Cardiac muscle cell (in vitro differentiated cells and primary cell): Measurements from ENCODE around the gene ZC3H8. TPM values are rescaled to one million over a fixed set of nuclear protein-coding genes. Genes with fewer than 3 reads are reported as not detected.

Experiments used
- DNase-seq, 2 donors: peaks; one replicate each; pipeline versions ENCODE4 v3.0.0 to v3.0.0-alpha.2; 2010 to 2017; ENCODE audit warnings: low read depth in 1 of 2, low spot score in 1 of 2
- H3K27ac ChIP-seq: fragments of 200-600 bp; sonication (generic); 2 replicates; pipeline ENCODE4 v1.5.1; 2016
- H3K27me3 ChIP-seq: fragments of 200-600 bp; sonication (generic); 2 replicates; pipeline ENCODE4 v1.6.0; 2016; ENCODE audit warnings: control low read depth
- H3K36me3 ChIP-seq: fragments of 200-600 bp; sonication (generic); 2 replicates; pipeline ENCODE4 v1.5.1; 2016; ENCODE audit warnings: control low read depth
- H3K4me1 ChIP-seq: fragments of 200-600 bp; sonication (generic); 2 replicates; pipeline ENCODE4 v1.8.1; 2017; ENCODE audit warnings: low read depth, mild to moderate bottlenecking, mixed run types
- H3K4me3 ChIP-seq: fragments of 200-600 bp; sonication (generic); 2 replicates; pipeline ENCODE4 v1.5.1; 2016; ENCODE audit warnings: mild to moderate bottlenecking
- H3K9me3 ChIP-seq: fragments of 200-600 bp; sonication (generic); 2 replicates; pipeline ENCODE4 v1.5.1; 2017; ENCODE audit warnings: low read depth, mild to moderate bottlenecking, control low read depth
- polyA plus RNA-seq: library from polyadenylated mRNA; unstranded; fragments of >200 nt; fragmentation: Nextera tagmentation; extraction: Ambion mirVana; gene quantifications from 2 replicates; pipeline ENCODE4 v1.2.1, GENCODE V29; 2016
- total RNA-seq: library from RNA; depleted of rRNA; stranded (reverse); fragments of >200 nt; gene quantifications from 2 replicates; pipeline ENCODE4 v1.2.3, GENCODE V29; 2016
- TF ChIP-seq, protein P1 (sequence below): IDR thresholded peaks from 2 replicates; pipeline ENCODE4 v1.5.1; 2012; ENCODE audit warnings: low read depth, mild to moderate bottlenecking, low read length

Gene ZC3H8
- total and polyA plus RNA-seq, 2 experiments from 2014 or later: 12.1 to 14.1 TPM

- Histone ChIP-seq H3K4me1 (no peaks in the 10 kb centered on the region), H3K27ac (no peak overlapping the region), H3K27me3 (no peaks in the 10 kb centered on the region), H3K36me3 (no peaks in the 10 kb centered on the region), H3K4me3 (no peak overlapping the region), H3K9me3 (no peaks in the 10 kb centered on the region)
- DNase-seq: no peak
- TF ChIP-seq, protein P1, sequence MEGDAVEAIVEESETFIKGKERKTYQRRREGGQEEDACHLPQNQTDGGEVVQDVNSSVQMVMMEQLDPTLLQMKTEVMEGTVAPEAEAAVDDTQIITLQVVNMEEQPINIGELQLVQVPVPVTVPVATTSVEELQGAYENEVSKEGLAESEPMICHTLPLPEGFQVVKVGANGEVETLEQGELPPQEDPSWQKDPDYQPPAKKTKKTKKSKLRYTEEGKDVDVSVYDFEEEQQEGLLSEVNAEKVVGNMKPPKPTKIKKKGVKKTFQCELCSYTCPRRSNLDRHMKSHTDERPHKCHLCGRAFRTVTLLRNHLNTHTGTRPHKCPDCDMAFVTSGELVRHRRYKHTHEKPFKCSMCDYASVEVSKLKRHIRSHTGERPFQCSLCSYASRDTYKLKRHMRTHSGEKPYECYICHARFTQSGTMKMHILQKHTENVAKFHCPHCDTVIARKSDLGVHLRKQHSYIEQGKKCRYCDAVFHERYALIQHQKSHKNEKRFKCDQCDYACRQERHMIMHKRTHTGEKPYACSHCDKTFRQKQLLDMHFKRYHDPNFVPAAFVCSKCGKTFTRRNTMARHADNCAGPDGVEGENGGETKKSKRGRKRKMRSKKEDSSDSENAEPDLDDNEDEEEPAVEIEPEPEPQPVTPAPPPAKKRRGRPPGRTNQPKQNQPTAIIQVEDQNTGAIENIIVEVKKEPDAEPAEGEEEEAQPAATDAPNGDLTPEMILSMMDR: no peak
Observed at GRCh38 chr2:112199188-112199587, 55.7 kb downstream of the ZC3H8 start.

GRCh38 chr2:112198780-112199179 lies 56.1 kb downstream of the ZC3H8 start:
- Histone ChIP-seq H3K27ac (no peak overlapping the region), H3K36me3 (no peaks in the 10 kb centered on the region), H3K4me3 (no peak overlapping the region), H3K9me3 (no peaks in the 10 kb centered on the region), H3K4me1 (no peaks in the 10 kb centered on the region), H3K27me3 (no peaks in the 10 kb centered on the region)
- TF ChIP-seq, protein P1: no peak
- DNase-seq: peak in 1 of 2 donors; percentile 6

- Histone ChIP-seq H3K36me3 (no peaks in the 10 kb centered on the region), H3K4me3 (no peak overlapping the region), H3K4me1 (no peaks in the 10 kb centered on the region), H3K9me3 (no peaks in the 10 kb centered on the region), H3K27ac (no peak overlapping the region), H3K27me3 (no peaks in the 10 kb centered on the region)
- DNase-seq: no peak
- TF ChIP-seq, protein P1: no peak
Observed at GRCh38 chr2:112197868-112198267, 57.0 kb downstream of the ZC3H8 start.

DNA sequence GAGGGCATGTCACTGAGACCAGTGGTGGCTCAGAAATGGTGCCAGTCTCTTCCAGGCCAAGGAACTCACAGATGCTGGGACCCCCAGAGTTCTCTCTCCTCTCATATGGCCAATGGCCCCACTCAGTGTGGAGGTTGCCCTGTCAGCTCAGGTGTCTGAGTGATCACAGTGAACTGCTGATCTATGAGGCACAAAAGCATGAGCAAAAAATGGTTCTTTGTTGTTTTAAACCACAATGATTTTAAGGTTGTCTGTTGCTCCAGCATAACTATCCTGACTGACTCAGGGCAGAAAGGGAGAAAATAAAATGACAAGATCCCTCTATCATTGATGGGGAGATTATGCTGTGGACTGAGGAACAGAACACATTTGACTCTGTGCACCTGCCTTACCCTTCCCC lies 58.9 kb downstream of the ZC3H8 start:
- H3K36me3 ChIP-seq: no peaks in the 10 kb centered on the region
- TF ChIP-seq, protein P1: no peak
- H3K4me3 ChIP-seq: no peak overlapping the region
- H3K27me3 ChIP-seq: no peaks in the 10 kb centered on the region
- no peaks in the 10 kb centered on the region for H3K4me1 ChIP-seq
- DNase-seq: no peak
- H3K9me3 ChIP-seq: no peaks in the 10 kb centered on the region
- H3K27ac ChIP-seq: no peak overlapping the region

- no peak overlapping the region for H3K4me3 ChIP-seq
- H3K9me3 ChIP-seq: no peaks in the 10 kb centered on the region
- H3K27me3 ChIP-seq: no peaks in the 10 kb centered on the region
- H3K27ac ChIP-seq: no peak overlapping the region
- DNase-seq: no peak
- TF ChIP-seq, protein P1: no peak
- H3K36me3 ChIP-seq: no peaks in the 10 kb centered on the region
- no peaks in the 10 kb centered on the region for H3K4me1 ChIP-seq
Observed at GRCh38 chr2:112195167-112195766, 59.6 kb downstream of the ZC3H8 start.

- Histone ChIP-seq H3K36me3 (no peaks in the 10 kb centered on the region), H3K4me3 (no peak overlapping the region), H3K9me3 (no peaks in the 10 kb centered on the region), H3K27ac (no peak overlapping the region), H3K27me3 (no peaks in the 10 kb centered on the region), H3K4me1 (no peaks in the 10 kb centered on the region)
- DNase-seq: no peak
- TF ChIP-seq, protein P1: no peak
Observed at GRCh38 chr2:112194482-112194881, 60.4 kb downstream of the ZC3H8 start.
